ENCODE data around the gene MDFI. TPM values are rescaled to one million over a fixed set of nuclear protein-coding genes. Genes with fewer than 3 reads are reported as not detected.

Gene MDFI
- polyA plus RNA-seq, 1 experiment: 0.19 TPM

- ChIA-PET CTCF (interaction anchor here (0.9 to 5.8 kb wide), 4 partner anchors 8 to 324 kb away, joined by 3 to 50 read pairs (median 12); partner anchors contain the start of gene TOMM6), POLR2A (no interaction called here)
- Histone ChIP-seq H3K9me3 (ENCODE audit: control insufficient read depth, insufficient read depth, low read length) (no peaks in the 10 kb centered on the region; the same call in 1 of the 2 replicates), H3K4me3 (ENCODE audit: low read depth, low read length) (no peak overlapping the region), H3K27me3 (ENCODE audit: control insufficient read depth, insufficient read depth, low read length) (no peaks in the 10 kb centered on the region), H3K27ac (ENCODE audit: low read depth, low read length) (no peak overlapping the region)
- TF ChIP-seq CTCF (IDR thresholded peaks at IDR 0.05; ENCODE audit: low read depth, low read length): no peak
- no peak for DNase-seq (ENCODE audit: low read depth, low spot score)
These were observed 53.9 kb downstream of the MDFI start for GRCh38 chr6:41692080-41692675.

DNA sequence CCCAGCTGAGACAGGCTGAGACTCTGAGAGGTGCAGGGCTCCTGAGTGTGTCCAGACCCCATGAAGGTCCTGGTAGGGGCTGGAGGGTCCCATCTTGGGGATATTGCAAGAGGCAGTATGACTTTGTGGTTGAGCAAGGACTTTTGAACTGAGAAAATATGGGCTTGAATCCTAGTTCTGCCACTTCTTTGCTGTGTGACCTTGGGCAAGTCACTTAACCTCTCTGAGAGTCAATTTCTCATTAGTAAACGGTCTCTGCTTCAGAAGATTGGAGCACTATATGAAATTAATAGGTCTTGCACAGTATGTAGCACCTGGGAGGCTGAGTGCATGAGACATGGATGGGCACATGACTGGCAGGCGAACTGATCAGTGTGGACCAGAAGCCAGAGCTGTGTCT, 54.5 kb downstream of the MDFI start:
- no peak for TF ChIP-seq CTCF (IDR thresholded peaks at IDR 0.05; ENCODE audit: low read depth, low read length)
- Histone ChIP-seq H3K27me3 (ENCODE audit: control insufficient read depth, insufficient read depth, low read length) (no peaks in the 10 kb centered on the region), H3K27ac (ENCODE audit: low read depth, low read length) (no peak overlapping the region), H3K4me3 (ENCODE audit: low read depth, low read length) (no peak overlapping the region), H3K9me3 (ENCODE audit: control insufficient read depth, insufficient read depth, low read length) (no peaks in the 10 kb centered on the region; the same call in 1 of the 2 replicates)
- POLR2A ChIA-PET: no interaction called here
- DNase-seq (ENCODE audit: low read depth, low spot score): no peak
- CTCF ChIA-PET: interaction anchor here (1.4 to 5.8 kb wide), 4 partner anchors 8 to 325 kb away, joined by 3 to 50 read pairs (median 12); no protein-coding TSS in a partner anchor

DNA sequence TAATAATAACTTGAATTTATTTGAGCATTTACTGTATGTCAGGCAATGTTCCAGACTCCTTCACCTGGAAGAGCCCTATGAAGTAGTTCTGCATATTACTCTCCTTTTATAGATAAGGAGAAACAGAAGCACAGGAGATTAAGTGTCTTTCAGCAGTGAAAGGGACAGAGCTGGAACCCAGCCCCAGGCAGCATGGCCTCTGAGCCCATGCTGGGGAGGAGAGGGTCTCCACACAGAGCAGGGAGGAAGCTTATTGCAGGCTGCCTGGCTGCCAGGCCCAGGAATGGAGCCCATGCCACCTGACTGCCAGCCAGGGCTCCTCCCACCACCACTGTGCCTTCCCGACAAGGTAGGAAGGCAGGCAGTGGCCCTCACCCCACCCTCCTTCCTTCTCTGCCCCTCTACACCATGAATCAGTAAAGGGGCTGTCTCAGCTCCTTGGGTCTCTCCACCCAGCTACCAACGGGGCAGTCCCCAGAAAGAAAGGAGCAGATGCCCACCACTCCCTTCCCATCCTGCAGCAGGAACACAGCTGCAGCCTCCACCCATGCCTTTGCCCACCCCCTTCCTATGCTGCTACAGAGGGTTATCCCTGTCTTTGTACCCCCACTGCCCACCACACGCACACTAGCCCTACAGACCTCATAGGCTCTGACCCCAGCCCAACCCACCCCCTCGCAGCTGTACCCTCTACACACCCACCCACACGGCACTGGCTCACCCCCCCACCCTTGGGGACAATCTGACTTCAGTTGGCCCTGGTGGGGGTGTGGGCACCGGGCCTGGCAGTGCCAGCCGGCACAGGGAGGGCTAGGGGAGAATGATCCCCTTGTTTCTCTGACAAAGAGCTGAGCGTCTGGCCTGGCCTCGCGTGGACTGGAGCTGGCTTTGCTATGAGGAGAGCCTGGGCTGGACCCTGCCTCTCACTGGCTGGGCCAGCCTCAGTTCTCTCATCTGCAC, 55.3 kb downstream of the MDFI start:
- ChIA-PET POLR2A (no interaction called here), CTCF (interaction anchor here (1.0 to 5.8 kb wide), 4 partner anchors 9 to 325 kb away, joined by 3 to 50 read pairs (median 10); no protein-coding TSS in a partner anchor)
- H3K9me3 ChIP-seq (ENCODE audit: control insufficient read depth, insufficient read depth, low read length): no peaks in the 10 kb centered on the region; the same call in 1 of the 2 replicates
- no peaks in the 10 kb centered on the region for H3K27me3 ChIP-seq (ENCODE audit: control insufficient read depth, insufficient read depth, low read length)
- no peak overlapping the region for H3K4me3 ChIP-seq (ENCODE audit: low read depth, low read length)
- no peak for TF ChIP-seq CTCF (IDR thresholded peaks at IDR 0.05; ENCODE audit: low read depth, low read length)
- no peak for DNase-seq (ENCODE audit: low read depth, low spot score)
- no peak overlapping the region for H3K27ac ChIP-seq (ENCODE audit: low read depth, low read length)

DNA sequence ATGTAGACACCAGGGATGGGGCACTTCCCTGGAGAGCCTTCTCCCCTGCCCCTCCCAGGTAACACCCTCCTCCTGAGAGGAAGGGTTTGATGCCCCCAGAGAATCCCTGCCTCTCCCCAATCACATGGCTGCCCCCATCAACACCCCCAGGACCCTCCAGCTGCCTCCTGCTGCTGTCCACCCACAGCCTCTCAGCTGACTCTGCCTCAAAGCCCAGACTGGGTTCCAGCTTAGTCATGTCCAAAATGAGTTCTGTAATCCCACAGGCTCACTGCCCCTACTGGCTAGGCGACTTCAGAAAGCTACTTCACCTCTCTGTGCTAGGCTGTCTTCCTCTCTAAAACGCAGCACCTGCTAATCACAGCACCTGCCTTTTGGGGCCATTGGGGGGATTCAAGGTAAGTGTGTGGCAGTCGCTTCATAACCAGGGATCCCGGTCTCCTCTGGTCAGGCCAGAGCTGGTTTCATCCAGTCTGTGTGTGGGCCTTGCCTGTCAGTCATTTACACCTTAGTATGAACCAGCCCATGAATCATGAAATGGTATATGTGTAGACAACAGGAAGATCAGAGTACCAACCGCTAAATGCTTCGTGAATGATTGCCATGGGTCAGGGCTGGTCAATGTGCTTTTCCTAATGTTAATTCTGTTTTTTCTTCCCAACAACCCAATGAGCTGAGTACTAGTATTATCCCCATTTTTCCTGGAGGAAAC, 56.7 kb downstream of the MDFI start:
- DNase-seq (ENCODE audit: low read depth, low spot score): no peak
- peak; percentile 38; the same call in 1 of the 2 replicates for TF ChIP-seq CTCF (IDR thresholded peaks at IDR 0.05; ENCODE audit: low read depth, low read length)
- Histone ChIP-seq H3K27me3 (ENCODE audit: control insufficient read depth, insufficient read depth, low read length) (no peaks in the 10 kb centered on the region), H3K9me3 (ENCODE audit: control insufficient read depth, insufficient read depth, low read length) (no peaks in the 10 kb centered on the region; the same call in 1 of the 2 replicates), H3K27ac (ENCODE audit: low read depth, low read length) (no peak overlapping the region), H3K4me3 (ENCODE audit: low read depth, low read length) (no peak overlapping the region)
- ChIA-PET POLR2A (interaction anchor here (1.4 kb wide), 1 partner anchor 40 kb away, joined by 4 read pairs; no protein-coding TSS in a partner anchor), CTCF (interaction anchor here (1.3 to 5.8 kb wide), 4 partner anchors 10 to 93 kb away, joined by 3 to 50 read pairs (median 18); no protein-coding TSS in a partner anchor)

Data from AG04450 (cell line).